ENCODE data around the gene CLPTM1L. TPM values are rescaled to one million over a fixed set of nuclear protein-coding genes. Genes with fewer than 3 reads are reported as not detected.

Gene CLPTM1L
- polyA plus RNA-seq, 1 experiment: 145 TPM

GRCh38 chr5:1378866-1379659 lies 34.2 kb upstream of the CLPTM1L start:
- POLR2A ChIA-PET: no interaction called here
- CTCF ChIA-PET: interaction anchor here (0.8 to 4.1 kb wide), 6 partner anchors 8 to 444 kb away, joined by 3 to 32 read pairs (median 6); no protein-coding TSS in a partner anchor
- TF ChIP-seq, protein P1, sequence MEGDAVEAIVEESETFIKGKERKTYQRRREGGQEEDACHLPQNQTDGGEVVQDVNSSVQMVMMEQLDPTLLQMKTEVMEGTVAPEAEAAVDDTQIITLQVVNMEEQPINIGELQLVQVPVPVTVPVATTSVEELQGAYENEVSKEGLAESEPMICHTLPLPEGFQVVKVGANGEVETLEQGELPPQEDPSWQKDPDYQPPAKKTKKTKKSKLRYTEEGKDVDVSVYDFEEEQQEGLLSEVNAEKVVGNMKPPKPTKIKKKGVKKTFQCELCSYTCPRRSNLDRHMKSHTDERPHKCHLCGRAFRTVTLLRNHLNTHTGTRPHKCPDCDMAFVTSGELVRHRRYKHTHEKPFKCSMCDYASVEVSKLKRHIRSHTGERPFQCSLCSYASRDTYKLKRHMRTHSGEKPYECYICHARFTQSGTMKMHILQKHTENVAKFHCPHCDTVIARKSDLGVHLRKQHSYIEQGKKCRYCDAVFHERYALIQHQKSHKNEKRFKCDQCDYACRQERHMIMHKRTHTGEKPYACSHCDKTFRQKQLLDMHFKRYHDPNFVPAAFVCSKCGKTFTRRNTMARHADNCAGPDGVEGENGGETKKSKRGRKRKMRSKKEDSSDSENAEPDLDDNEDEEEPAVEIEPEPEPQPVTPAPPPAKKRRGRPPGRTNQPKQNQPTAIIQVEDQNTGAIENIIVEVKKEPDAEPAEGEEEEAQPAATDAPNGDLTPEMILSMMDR (IDR thresholded peaks at IDR 0.05; ENCODE audit: insufficient read depth, low read depth, low read length): no peak
- H3K36me3 ChIP-seq (ENCODE audit: control insufficient read depth, insufficient read depth, low read length): no peaks in the 10 kb centered on the region
- peaks cover 5% of the 10 kb centered on the region for H3K27me3 ChIP-seq (ENCODE audit: control insufficient read depth, insufficient read depth, low read length)
- H3K4me3 ChIP-seq (ENCODE audit: low read depth, low read length): no peak overlapping the region
- no peak for DNase-seq (ENCODE audit: low read depth)

- ChIA-PET CTCF (interaction anchor here (0.8 to 4.1 kb wide), 2 partner anchors 13 to 266 kb away, joined by 4 to 32 read pairs; no protein-coding TSS in a partner anchor), POLR2A (no interaction called here)
- TF ChIP-seq, protein P1 (IDR thresholded peaks at IDR 0.05; ENCODE audit: insufficient read depth, low read depth, low read length): no peak
- H3K27me3 ChIP-seq (ENCODE audit: control insufficient read depth, insufficient read depth, low read length): peaks cover 5% of the 10 kb centered on the region
- no peak for DNase-seq (ENCODE audit: low read depth)
- no peaks in the 10 kb centered on the region for H3K36me3 ChIP-seq (ENCODE audit: control insufficient read depth, insufficient read depth, low read length)
- H3K4me3 ChIP-seq (ENCODE audit: low read depth, low read length): no peak overlapping the region
These were observed 33.2 kb upstream of the CLPTM1L start for GRCh38 chr5:1378096-1378495.

GRCh38 chr5:1376981-1377380 lies 32.1 kb upstream of the CLPTM1L start:
- CTCF ChIA-PET: interaction anchor here (3.0 kb wide), 1 partner anchor 268 kb away, joined by 8 read pairs; no protein-coding TSS in a partner anchor
- no peaks in the 10 kb centered on the region for H3K36me3 ChIP-seq (ENCODE audit: control insufficient read depth, insufficient read depth, low read length)
- H3K27me3 ChIP-seq (ENCODE audit: control insufficient read depth, insufficient read depth, low read length): peaks cover 5% of the 10 kb centered on the region
- POLR2A ChIA-PET: no interaction called here
- no peak overlapping the region for H3K4me3 ChIP-seq (ENCODE audit: low read depth, low read length)
- TF ChIP-seq, protein P1 (IDR thresholded peaks at IDR 0.05; ENCODE audit: insufficient read depth, low read depth, low read length): no peak
- DNase-seq (ENCODE audit: low read depth): no peak

DNA sequence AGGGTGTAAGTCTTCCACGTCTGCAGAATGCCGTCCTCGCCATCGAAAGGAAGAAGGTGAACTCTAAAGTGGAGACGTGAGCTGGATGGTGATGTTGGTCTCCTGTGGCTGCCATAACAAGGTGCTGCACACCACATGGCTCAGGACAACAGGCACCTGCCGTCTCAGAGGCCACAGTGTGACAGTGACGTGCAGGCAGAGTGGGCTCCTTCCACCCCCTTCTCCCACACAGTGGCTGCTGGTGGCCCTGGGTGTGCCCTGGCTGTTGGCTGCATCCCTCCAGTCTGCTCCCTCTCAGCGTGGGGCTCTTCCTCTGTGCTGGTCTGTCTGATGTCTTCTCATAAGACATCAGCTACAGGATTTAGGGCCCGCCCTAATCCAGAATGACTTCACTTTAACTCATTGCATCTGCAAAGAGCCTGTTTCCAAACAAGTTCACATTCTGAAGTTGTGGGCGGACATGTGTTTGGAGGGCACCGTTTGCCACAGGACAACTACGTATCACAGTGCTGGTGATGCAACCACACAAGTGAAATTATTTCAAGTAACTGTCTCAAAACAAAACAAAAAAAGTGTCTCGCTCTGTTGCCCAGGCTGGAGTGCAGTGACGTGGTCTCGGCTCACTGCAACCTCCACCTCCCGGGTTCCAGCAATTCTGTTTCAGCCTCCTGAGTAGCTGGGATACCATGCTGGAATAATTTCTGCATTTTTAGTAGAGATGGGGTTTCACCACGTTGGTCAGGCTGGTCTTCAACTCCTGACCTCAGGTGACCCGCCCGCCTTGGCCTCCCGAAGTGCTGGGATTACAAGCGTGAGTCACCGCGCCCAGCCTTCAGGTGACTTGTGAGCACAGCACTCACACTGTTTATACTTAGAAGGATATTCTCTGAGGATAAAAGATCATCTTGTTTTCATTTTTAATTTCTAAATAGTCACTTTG lies 31.2 kb upstream of the CLPTM1L start:
- no peak for DNase-seq (ENCODE audit: low read depth)
- Histone ChIP-seq H3K27me3 (ENCODE audit: control insufficient read depth, insufficient read depth, low read length) (peaks cover 5% of the 10 kb centered on the region), H3K36me3 (ENCODE audit: control insufficient read depth, insufficient read depth, low read length) (no peaks in the 10 kb centered on the region), H3K4me3 (ENCODE audit: low read depth, low read length) (no peak overlapping the region)
- TF ChIP-seq, protein P1 (IDR thresholded peaks at IDR 0.05; ENCODE audit: insufficient read depth, low read depth, low read length): no peak
- ChIA-PET POLR2A (no interaction called here), CTCF (interaction anchor here (3.0 kb wide), 1 partner anchor 269 kb away, joined by 8 read pairs; no protein-coding TSS in a partner anchor)

- Histone ChIP-seq H3K4me3 (ENCODE audit: low read depth, low read length) (no peak overlapping the region), H3K27me3 (ENCODE audit: control insufficient read depth, insufficient read depth, low read length) (peaks cover 5% of the 10 kb centered on the region), H3K36me3 (ENCODE audit: control insufficient read depth, insufficient read depth, low read length) (no peaks in the 10 kb centered on the region)
- TF ChIP-seq, protein P1 (IDR thresholded peaks at IDR 0.05; ENCODE audit: insufficient read depth, low read depth, low read length): no peak
- ChIA-PET POLR2A (no interaction called here), CTCF (interaction anchor here (0.6 to 3.0 kb wide), 2 partner anchors 48 to 270 kb away, joined by 3 to 8 read pairs; no protein-coding TSS in a partner anchor)
- no peak for DNase-seq (ENCODE audit: low read depth)
These were observed 29.8 kb upstream of the CLPTM1L start for GRCh38 chr5:1374679-1375055.
